ENCODE measurements around the gene ACRBP. TPM values are rescaled to one million over a fixed set of nuclear protein-coding genes. Genes with fewer than 3 reads are reported as not detected.

Gene ACRBP
- total and polyA plus RNA-seq, 5 experiments from 2014 or later: 0.43 to 14.3 (median 7.1) TPM; not detected in 1

DNA sequence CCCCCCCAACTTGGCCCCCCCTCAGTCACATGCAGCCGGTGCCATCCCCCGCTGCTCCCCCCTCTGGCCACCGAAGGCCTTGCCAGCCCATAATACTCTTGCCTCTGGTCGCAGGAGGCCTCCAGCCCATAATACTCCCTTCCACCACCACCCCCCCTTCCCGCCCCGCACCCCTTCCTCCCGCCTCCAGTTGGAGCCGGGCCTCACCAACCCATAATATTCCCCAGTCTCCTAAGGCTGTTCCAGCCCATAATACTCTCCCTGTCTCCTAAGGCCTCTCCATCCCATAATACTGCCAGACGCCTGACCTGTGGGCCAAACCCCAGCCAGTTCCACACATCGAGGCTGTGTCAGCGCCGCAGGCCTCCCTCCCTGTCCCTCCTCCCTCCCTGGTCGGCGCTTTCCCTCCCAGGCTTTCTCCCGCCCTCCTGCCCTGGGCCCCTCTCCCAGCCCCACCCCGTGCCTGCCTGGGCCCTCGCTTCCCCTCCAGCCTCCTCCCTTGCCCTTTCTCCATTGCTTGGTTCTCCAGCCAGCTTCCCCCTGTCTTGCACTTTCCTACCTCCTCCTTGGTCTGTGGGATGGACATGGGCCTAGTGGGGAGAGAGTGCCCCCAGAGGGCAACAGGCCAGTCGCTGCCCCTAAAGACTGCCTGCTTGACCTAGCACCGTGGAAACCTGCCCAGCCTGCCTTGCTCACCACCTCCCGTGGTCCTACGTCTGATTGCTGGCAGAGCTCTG, 33.3 kb downstream of the ACRBP start:
- Mint-ChIP-seq H3K9me3 (no peaks in the 10 kb centered on the region), H3K4me3 (peak overlapping the region in 8 of 10 donors; percentile 9 to 81 (median 63)), H3K27ac (peak overlapping the region; percentile 54 to 97 (median 88)), H3K4me1 (peaks cover 36 to 65% (median 61%) of the 10 kb centered on the region in 4 donors), H3K36me3 (peaks cover 0 to 6% (median 0%) of the 10 kb centered on the region in 3 donors), H3K27me3 (no peaks in the 10 kb centered on the region)
- POLR2A ChIA-PET: interaction anchor here (0.5 to 4.1 kb wide), 13 partner anchors 10 to 331 kb away, joined by 3 to 41 read pairs (median 8); partner anchors contain the start of genes C12orf57, LPAR5, NOP2 and RNU7-1
- ATAC-seq: peak; percentile 24 to 45
- peak in 8 of 10 donors; percentile 33 to 81 (median 51) for DNase-seq

DNA sequence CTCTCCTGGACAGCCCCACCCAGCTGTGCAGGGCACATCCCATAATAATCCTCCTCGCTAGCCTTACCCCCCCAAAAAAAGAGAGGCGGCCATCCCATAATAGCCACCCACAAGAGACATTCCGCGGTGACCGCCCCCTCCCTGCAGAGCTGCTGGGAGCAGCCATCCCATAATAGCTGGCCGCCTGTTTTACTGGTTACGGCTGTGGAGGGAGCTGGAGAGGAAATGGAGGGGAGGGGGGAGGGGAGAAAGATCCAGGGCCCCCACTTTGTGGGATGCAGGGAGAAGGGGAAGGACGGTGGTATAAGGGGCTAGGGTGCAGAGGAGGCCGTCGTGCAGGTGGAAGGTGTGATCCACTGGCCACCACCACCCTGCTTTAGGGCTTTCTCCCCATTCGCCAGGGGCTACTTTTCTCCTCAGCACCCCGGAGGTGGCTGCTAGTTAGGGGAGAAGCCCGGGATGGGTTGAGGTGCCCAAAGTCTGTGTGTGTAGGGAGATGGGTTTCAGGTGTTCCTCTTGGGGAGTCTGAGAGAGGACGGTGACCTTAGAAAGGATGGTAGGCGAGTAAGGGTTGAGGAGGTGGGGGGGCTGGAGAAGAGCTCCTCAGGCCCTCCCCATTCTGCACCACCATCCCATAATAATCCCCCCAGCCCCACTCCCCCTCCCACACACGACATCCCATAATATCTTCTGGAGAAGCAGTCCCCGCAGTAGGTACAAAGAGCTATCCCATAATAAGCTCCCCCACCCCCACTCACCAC, 34.0 kb downstream of the ACRBP start:
- POLR2A ChIA-PET: interaction anchor here (0.5 to 4.1 kb wide), 24 partner anchors 8 to 344 kb away, joined by 3 to 41 read pairs (median 4); partner anchors contain the start of genes C12orf57, COPS7A, ENO2 and LPAR5
- no peaks in the 10 kb centered on the region for H3K27me3 Mint-ChIP-seq
- peaks cover 36 to 62% (median 55%) of the 10 kb centered on the region in 4 donors for H3K4me1 Mint-ChIP-seq
- H3K27ac Mint-ChIP-seq: peak overlapping the region in 9 of 10 donors; percentile 83 to 94 (median 92)
- peak overlapping the region; percentile 9 to 86 (median 50) for H3K4me3 Mint-ChIP-seq
- DNase-seq (peak in 4 of 10 donors; percentile 22 to 69 (median 34)), ATAC-seq (peak; percentile 6 to 23)
- no peaks in the 10 kb centered on the region for H3K36me3 Mint-ChIP-seq
- H3K9me3 Mint-ChIP-seq: no peaks in the 10 kb centered on the region

DNA sequence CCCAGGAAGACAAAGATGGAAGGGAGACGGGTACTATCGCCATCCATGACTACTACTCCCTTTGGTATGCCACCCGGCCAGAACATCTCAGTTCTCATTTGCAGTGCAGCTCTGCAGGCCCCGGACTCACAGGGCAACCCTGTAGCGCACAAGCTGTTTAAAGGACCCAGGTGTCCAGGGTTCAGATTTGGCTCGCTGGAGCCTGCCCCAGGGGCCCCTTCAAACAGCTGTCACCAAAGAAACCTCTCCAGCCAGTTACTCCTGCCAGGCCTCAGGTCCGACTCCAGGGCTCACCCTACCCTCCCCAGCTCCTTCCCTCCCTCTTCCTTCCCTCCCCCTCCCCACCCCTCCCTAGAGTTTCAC, 34.6 kb downstream of the ACRBP start:
- ATAC-seq (no peak), DNase-seq (no peak)
- Mint-ChIP-seq H3K27ac (peak overlapping the region; percentile 12 to 94 (median 91)), H3K9me3 (no peaks in the 10 kb centered on the region), H3K27me3 (no peaks in the 10 kb centered on the region), H3K4me3 (peak overlapping the region; percentile 50 to 86 (median 76)), H3K4me1 (peaks cover 33 to 59% (median 51%) of the 10 kb centered on the region in 4 donors), H3K36me3 (no peaks in the 10 kb centered on the region)
- POLR2A ChIA-PET: interaction anchor here (0.6 to 4.1 kb wide), 20 partner anchors 8 to 345 kb away, joined by 3 to 41 read pairs (median 5); partner anchors contain the start of genes C12orf57, COPS7A, ENO2 and LPAR5

DNA sequence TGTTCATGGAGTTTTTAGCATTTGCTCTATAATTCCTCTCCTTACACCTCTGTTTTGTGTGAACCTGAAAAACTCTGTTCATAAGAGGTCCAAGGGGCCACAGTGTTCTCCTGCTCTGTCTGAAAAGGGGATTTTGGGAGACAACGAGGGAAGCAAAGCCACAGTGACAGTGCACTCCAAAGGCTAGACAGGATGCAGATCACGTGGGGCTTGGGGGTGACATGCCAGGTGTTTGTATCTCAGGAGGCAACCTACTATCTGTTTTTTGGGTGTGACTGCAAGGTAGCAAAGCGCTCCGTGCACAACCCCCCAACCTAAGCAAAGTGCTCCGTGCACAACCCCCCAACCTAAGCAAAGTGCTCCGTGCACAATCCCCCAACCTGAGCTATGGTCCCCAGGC, 35.0 kb downstream of the ACRBP start:
- POLR2A ChIA-PET: interaction anchor here (0.7 to 4.1 kb wide), 13 partner anchors 8 to 342 kb away, joined by 3 to 41 read pairs (median 8); partner anchors contain the start of genes C12orf57, LPAR5, NOP2 and RNU7-1
- peak in 1 of 2 donors; percentile 6 for ATAC-seq
- H3K27ac Mint-ChIP-seq: peak overlapping the region; percentile 12 to 94 (median 91)

DNA sequence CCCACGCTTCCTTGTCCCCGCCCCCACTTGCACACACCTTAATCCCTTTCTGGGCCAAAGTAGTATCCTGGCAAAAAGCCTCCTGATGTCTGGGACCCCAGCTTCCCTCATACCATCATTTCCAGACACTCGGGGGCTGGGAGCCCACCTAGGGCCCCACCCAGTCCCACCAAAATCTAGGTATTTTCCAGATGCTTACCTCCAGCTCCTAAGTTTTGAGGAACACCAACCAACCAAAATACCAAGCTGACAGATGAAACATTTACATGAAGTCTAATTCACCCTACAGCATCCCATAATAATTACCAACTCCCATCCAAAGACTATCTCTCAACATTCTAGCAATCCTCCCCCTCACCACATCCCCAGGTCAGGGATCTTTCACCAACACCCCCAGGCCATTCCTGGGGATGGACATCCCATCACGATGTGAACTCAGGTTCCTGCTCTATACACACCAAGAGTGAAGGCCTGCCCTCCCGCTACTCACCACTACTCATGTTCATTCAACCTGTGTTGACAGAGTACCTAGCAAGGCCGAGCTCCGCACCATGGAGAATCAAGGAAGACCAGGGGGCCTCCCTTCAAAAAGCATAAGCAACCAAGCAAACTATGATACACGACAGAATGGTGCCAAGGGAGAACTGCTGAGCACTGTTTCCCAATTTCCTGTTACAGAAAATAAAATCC, 38.5 kb downstream of the ACRBP start:
- no peak overlapping the region for H3K4me3 Mint-ChIP-seq
- H3K9me3 Mint-ChIP-seq: no peaks in the 10 kb centered on the region
- POLR2A ChIA-PET: interaction anchor here (0.6 to 1.9 kb wide), 9 partner anchors 12 to 279 kb away, joined by 3 to 15 read pairs (median 4); partner anchors contain the start of genes ACRBP, NOP2, SPSB2 and ZNF384
- H3K27me3 Mint-ChIP-seq: no peaks in the 10 kb centered on the region
- DNase-seq: peak in 7 of 10 donors; percentile 14 to 73 (median 43)
- no peak overlapping the region for H3K27ac Mint-ChIP-seq
- no peaks in the 10 kb centered on the region for H3K36me3 Mint-ChIP-seq
- peaks cover 38 to 60% (median 52%) of the 10 kb centered on the region in 4 donors for H3K4me1 Mint-ChIP-seq
- ATAC-seq: peak; percentile 6 to 8

More for the DNA sequence above, 35.0 kb downstream of the ACRBP start:
- peaks cover 33 to 57% (median 49%) of the 10 kb centered on the region in 4 donors for H3K4me1 Mint-ChIP-seq
- H3K9me3 Mint-ChIP-seq: no peaks in the 10 kb centered on the region
- H3K36me3 Mint-ChIP-seq: no peaks in the 10 kb centered on the region
- H3K27me3 Mint-ChIP-seq: no peaks in the 10 kb centered on the region
- DNase-seq: peak in 4 of 10 donors; percentile 15 to 39 (median 32)
- peak overlapping the region; percentile 50 to 86 (median 76) for H3K4me3 Mint-ChIP-seq

DNA sequence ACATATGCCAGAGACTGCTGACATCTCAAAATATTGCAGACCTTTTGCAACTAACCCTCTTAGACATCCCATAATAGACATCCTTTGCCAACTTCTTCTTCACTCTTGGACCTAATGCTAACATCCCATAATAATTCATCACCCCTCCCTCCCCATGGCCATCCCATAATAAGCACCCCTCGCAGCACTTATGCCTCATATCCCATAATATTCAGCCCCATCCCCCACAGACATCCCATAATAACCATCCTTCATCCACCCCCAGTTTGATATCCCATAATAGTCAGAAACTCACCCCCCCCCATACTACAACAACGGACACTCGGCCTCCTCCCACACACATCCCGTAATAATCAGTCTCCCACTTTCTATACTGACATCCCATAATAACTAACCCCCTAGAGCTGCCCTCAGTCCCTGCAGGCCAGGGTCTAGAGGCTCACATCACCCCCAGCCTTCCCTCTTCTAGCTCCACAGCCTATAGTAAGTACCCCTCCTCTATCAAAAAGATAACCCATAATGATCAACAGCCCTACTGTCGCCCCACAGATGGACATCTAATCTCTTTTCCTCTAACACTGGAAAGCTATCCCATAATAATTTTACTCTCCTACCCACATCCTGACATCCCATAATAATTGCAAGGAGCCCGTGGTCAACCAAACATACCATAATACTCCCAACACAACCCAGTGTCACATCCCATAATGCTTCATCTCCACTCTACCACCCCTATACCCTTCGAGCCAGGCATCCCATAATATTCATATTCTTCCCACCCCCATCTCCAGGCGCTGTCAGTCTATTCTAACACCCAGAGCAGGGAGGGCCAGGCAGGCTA, 39.3 kb downstream of the ACRBP start:
- Mint-ChIP-seq H3K9me3 (no peaks in the 10 kb centered on the region), H3K36me3 (peaks cover 0 to 1% (median 0%) of the 10 kb centered on the region in 3 donors), H3K27me3 (no peaks in the 10 kb centered on the region), H3K27ac (no peak overlapping the region), H3K4me3 (no peak overlapping the region), H3K4me1 (peaks cover 42 to 61% (median 53%) of the 10 kb centered on the region in 4 donors)
- POLR2A ChIA-PET: interaction anchor here (0.6 to 1.9 kb wide), 10 partner anchors 12 to 278 kb away, joined by 3 to 15 read pairs (median 4); partner anchors contain the start of genes ACRBP, SPSB2 and ZNF384
- peak in 8 of 10 donors; percentile 61 to 80 (median 76) for DNase-seq
- peak; percentile 26 to 60 for ATAC-seq

DNA sequence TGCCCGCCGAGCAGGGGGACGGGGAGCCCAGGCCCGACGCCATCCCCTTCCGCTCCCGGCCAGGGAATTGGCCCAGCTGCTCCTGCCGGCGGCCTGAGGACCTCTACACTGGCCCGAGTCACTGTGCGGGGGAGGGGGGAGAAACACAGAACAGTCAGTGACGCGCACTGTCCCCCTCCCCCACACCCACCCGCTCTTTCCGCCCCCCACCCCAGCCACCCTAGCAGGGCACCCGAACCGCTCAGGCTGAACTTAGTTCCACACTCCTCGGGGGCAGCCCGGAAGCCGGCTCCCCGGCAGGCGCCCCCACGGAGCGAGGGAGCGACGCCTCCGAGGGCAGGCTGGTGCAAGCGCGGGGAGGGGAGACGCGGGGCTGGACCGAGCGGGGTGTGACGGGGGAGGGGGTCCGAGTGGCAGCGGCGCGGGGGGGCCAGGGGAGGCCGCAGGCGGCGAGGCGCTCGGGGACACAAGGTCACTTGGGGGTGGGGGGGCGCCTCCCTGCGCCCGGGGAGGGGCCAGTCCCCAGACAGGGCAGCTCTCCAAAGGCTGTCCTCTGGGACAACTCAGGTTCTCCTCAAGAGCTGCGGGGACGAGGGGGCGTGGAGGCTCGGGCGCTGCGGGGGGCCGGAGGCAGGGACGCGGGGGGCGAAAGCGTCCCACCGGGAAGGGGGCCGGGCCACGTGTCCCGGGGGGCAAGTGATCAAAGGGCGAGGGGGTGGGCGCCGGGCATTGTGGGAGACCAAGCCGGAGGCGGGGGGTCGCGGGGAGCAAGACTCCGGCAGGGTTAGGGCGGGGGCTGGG, 40.7 kb downstream of the ACRBP start:
- POLR2A ChIA-PET: interaction anchor here (0.6 to 4.9 kb wide), 17 partner anchors 7 to 270 kb away, joined by 3 to 41 read pairs (median 5); partner anchors contain the start of genes CDCA3, LPAR5, MLF2 and NOP2
- peaks cover 0 to 16% (median 6%) of the 10 kb centered on the region in 3 donors for H3K36me3 Mint-ChIP-seq
- H3K9me3 Mint-ChIP-seq: no peaks in the 10 kb centered on the region
- DNase-seq: peak; percentile 55 to 89 (median 66)
- ATAC-seq: peak; percentile 38 to 40
- no peaks in the 10 kb centered on the region for H3K27me3 Mint-ChIP-seq
- peaks cover 43 to 61% (median 54%) of the 10 kb centered on the region in 4 donors for H3K4me1 Mint-ChIP-seq
- H3K27ac Mint-ChIP-seq: peak overlapping the region in 8 of 10 donors; percentile 91 to 97 (median 94)
- H3K4me3 Mint-ChIP-seq: peak overlapping the region in 4 of 10 donors; percentile 93 to 96 (median 95)

DNA sequence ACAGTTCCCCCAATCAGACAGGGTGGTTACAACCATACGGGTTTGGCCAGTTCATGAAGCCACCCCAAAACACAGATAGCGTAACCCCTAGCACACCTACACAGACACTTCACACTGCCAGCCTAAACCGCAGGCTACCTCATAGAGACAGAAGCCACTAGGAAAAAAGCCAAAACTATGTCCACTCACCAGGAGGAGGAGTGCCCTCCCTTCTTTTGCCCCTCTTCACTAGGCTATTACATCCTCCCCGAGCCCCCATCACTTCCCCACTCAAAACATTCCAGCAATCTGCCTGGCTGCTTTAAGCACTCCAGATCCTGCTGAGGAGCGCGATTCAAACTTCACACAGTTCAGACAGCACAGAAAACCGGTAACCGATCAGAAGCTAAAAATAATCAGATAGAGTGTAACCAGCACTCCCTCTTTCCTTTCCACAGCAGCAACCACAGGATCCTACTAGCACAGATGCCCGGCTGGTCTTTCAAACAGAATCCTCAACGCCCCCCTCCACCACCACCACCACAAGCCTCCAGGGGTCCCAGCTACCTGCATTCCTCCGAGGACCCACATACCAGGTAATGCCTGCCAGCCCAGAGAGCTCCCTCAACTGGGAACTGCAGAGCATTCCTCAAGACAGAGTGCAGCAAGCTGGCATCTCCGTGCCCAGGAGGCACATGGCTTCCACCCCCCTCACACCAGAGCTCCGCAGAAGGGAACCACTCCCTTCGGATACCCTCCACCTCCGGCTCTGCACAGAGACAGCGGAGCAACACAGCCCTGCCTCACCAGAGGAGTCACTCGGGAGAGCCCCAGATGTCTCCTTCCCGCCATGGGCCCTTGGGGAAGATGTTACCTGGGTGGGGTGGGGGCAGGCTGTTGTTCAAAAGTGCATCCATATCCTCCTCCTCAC, 41.6 kb downstream of the ACRBP start:
- H3K4me1 Mint-ChIP-seq: peaks cover 38 to 57% (median 52%) of the 10 kb centered on the region in 4 donors
- H3K27me3 Mint-ChIP-seq: no peaks in the 10 kb centered on the region
- POLR2A ChIA-PET: interaction anchor here (0.6 to 4.9 kb wide), 20 partner anchors 8 to 269 kb away, joined by 3 to 41 read pairs (median 4); partner anchors contain the start of genes CDCA3, LPAR5, MLF2 and MRPL51
- peak overlapping the region in 4 of 10 donors; percentile 93 to 96 (median 95) for H3K4me3 Mint-ChIP-seq
- no peaks in the 10 kb centered on the region for H3K9me3 Mint-ChIP-seq
- DNase-seq: peak in 9 of 10 donors; percentile 33 to 76 (median 53)
- peak overlapping the region in 8 of 10 donors; percentile 91 to 97 (median 94) for H3K27ac Mint-ChIP-seq
- peak; percentile 42 for ATAC-seq
- H3K36me3 Mint-ChIP-seq: peaks cover 0 to 24% (median 12%) of the 10 kb centered on the region in 3 donors

DNA sequence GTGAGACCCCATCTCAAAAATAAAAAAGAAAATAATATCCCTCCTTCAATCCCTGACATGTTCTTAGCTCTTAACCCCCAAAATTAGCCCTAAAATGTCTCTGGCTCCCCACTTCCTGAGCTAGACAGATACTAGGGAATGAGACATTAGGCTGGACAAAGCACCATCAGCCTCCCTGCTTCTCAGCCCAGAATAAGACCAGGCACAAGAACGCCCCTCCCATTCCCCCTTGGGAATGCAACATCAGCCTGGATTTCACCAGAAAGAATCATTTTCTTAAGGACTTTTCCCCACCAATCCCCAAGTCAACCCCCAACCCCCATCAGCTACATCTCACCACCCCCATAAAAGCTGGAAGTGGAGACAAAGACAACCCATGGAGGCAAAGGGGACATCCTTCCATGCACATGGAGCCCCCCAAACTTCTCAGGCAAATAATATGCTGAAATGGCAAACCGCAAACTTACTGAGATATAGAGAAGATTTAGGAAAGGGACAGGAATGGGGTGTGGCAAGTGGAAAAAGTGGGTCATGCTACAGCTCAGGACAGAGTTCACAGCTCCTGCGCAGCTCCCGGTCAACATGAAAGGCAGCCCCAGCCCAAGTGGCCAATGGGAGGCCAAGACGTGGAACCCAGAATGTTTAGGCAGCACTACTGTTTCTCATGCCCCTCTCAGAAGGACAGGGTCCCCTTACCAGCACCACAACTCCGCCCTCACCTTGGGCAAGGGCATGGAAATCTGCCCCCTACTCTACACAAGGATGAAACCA, 42.8 kb downstream of the ACRBP start:
- H3K4me1 Mint-ChIP-seq: peaks cover 38 to 58% (median 51%) of the 10 kb centered on the region in 4 donors
- no peaks in the 10 kb centered on the region for H3K27me3 Mint-ChIP-seq
- H3K36me3 Mint-ChIP-seq: peaks cover 0 to 37% (median 19%) of the 10 kb centered on the region in 3 donors
- H3K9me3 Mint-ChIP-seq: no peaks in the 10 kb centered on the region
- POLR2A ChIA-PET: interaction anchor here (0.7 to 4.9 kb wide), 14 partner anchors 9 to 120 kb away, joined by 3 to 41 read pairs (median 4); partner anchors contain the start of genes COPS7A, LPAR5, MRPL51 and ZNF384
- no peak for ATAC-seq
- DNase-seq: no peak
- H3K27ac Mint-ChIP-seq: peak overlapping the region in 8 of 10 donors; percentile 91 to 97 (median 94)
- H3K4me3 Mint-ChIP-seq: peak overlapping the region in 4 of 10 donors; percentile 93 to 96 (median 95)

Measured in naive thymus-derived CD8-positive, alpha-beta T cell (primary cell).